ENCODE results near the gene GRIFIN.
A peak's percentile ranks its signal among the peaks of the same experiment; 100 is the strongest.
"Not testable (repeated sequence)": the region's sequence is repeated elsewhere in the genome, so short reads cannot be mapped to it uniquely, and the experiment has no call there.

The GRIFIN gene

GRCh38 chr7:2453849-2454248, 22.3 kb downstream of the GRIFIN start:
- DNase-seq (ENCODE audit: low read depth): not testable (repeated sequence)

- no peak for DNase-seq (ENCODE audit: low read depth)
Observed at GRCh38 chr7:2452643-2453270, 23.4 kb downstream of the GRIFIN start.

GRCh38 chr7:2452074-2452507, 24.1 kb downstream of the GRIFIN start:
- DNase-seq (ENCODE audit: low read depth): no peak

GRCh38 chr7:2451171-2452073, 24.8 kb downstream of the GRIFIN start:
- DNase-seq (ENCODE audit: low read depth): peak; percentile 82

- DNase-seq (ENCODE audit: low read depth): no peak
Observed at GRCh38 chr7:2450198-2451107, 25.7 kb downstream of the GRIFIN start.

- DNase-seq (ENCODE audit: low read depth): no peak
Observed at GRCh38 chr7:2446676-2447075, 29.5 kb downstream of the GRIFIN start.

GRCh38 chr7:2445898-2446555, 30.2 kb downstream of the GRIFIN start:
- no peak for DNase-seq (ENCODE audit: low read depth)

- DNase-seq (ENCODE audit: low read depth): no peak
Observed at GRCh38 chr7:2445047-2445446, 31.2 kb downstream of the GRIFIN start.

- DNase-seq (ENCODE audit: low read depth): peak; percentile 41
Observed at GRCh38 chr7:2444476-2444875, 31.7 kb downstream of the GRIFIN start.

- DNase-seq (ENCODE audit: low read depth): no peak
Observed at GRCh38 chr7:2443491-2443890, 32.7 kb downstream of the GRIFIN start.

- DNase-seq (ENCODE audit: low read depth): no peak
Observed at GRCh38 chr7:2441430-2442058, 34.7 kb downstream of the GRIFIN start.

- no peak for DNase-seq (ENCODE audit: low read depth)
Observed at GRCh38 chr7:2440608-2441245, 35.5 kb downstream of the GRIFIN start.

GRCh38 chr7:2438775-2439174, 37.4 kb downstream of the GRIFIN start:
- no peak for DNase-seq (ENCODE audit: low read depth)

GRCh38 chr7:2438186-2438585, 38.0 kb downstream of the GRIFIN start:
- DNase-seq (ENCODE audit: low read depth): no peak

GRCh38 chr7:2437537-2438148, 38.6 kb downstream of the GRIFIN start:
- DNase-seq (ENCODE audit: low read depth): no peak

- no peak for DNase-seq (ENCODE audit: low read depth)
Observed at GRCh38 chr7:2437136-2437535, 39.1 kb downstream of the GRIFIN start.

- DNase-seq (ENCODE audit: low read depth): no peak
Observed at GRCh38 chr7:2436341-2437104, 39.7 kb downstream of the GRIFIN start.

- DNase-seq (ENCODE audit: low read depth): no peak
Observed at GRCh38 chr7:2435146-2435545, 41.1 kb downstream of the GRIFIN start.

GRCh38 chr7:2433713-2434550, 42.3 kb downstream of the GRIFIN start:
- DNase-seq (ENCODE audit: low read depth): no peak
